Stimulated activated CD8-positive, alpha-beta memory T cell treated with anti-CD3 and anti-CD28 coated beads, Interleukin-7, amount 100 ng/mL, for 1 hour (primary cell): Measurements from ENCODE around the gene RASSF1.

Experiments
- DNase-seq, 2 donors: peaks; one replicate each; pipeline ENCODE4 v3.0.0-alpha.2; 2020; ENCODE audit warnings: low read depth in 2 of 2

Gene RASSF1, protein sequence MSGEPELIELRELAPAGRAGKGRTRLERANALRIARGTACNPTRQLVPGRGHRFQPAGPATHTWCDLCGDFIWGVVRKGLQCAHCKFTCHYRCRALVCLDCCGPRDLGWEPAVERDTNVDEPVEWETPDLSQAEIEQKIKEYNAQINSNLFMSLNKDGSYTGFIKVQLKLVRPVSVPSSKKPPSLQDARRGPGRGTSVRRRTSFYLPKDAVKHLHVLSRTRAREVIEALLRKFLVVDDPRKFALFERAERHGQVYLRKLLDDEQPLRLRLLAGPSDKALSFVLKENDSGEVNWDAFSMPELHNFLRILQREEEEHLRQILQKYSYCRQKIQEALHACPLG

DNA sequence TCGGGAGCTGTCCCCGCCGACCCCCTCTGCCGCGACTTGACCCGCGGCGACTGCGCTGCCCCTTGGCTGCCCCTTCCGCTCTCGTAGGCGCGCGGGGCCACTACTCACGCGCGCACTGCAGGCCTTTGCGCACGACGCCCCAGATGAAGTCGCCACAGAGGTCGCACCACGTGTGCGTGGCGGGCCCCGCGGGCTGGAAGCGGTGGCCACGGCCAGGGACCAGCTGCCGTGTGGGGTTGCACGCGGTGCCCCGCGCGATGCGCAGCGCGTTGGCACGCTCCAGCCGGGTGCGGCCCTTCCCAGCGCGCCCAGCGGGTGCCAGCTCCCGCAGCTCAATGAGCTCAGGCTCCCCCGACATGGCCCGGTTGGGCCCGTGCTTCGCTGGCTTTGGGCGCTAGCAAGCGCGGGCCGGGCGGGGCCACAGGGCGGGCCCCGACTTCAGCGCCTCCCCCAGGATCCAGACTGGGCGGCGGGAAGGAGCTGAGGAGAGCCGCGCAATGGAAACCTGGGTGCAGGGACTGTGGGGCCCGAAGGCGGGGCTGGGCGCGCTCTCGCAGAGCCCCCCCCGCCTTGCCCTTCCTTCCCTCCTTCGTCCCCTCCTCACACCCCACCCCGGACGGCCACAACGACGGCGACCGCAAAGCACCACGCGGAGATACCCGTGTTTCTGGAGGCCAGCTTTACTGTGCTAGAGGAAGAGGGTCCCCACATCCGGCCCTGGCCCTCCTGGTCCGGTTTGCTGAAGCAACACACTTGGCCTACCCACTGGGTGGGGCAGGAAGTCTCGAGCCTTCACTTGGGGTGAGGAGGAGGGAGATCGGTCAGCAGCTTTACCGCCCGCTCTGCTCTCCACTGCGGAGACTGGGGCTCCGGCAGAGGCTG lies at the start of gene RASSF1:
Gene RASSF1 (minus strand): TSS at position 389 of the 882 bp plus-strand sequence. CDS start 31 bp downstream, at position 358.
- peak in 1 of 2 donors; percentile 37 for DNase-seq

GRCh38 chr3:50389414-50389767 lies 48.8 kb upstream of the RASSF1 start:
- no peak for DNase-seq

- DNase-seq = no peak
These were observed 48.2 kb upstream of the RASSF1 start for GRCh38 chr3:50388720-50389413.

GRCh38 chr3:50388016-50388719 lies 47.5 kb upstream of the RASSF1 start:
- no peak for DNase-seq

- DNase-seq = no peak
These were observed 45.1 kb upstream of the RASSF1 start for GRCh38 chr3:50385754-50386153.

GRCh38 chr3:50383750-50384149 lies 43.1 kb upstream of the RASSF1 start:
- no peak for DNase-seq

DNA sequence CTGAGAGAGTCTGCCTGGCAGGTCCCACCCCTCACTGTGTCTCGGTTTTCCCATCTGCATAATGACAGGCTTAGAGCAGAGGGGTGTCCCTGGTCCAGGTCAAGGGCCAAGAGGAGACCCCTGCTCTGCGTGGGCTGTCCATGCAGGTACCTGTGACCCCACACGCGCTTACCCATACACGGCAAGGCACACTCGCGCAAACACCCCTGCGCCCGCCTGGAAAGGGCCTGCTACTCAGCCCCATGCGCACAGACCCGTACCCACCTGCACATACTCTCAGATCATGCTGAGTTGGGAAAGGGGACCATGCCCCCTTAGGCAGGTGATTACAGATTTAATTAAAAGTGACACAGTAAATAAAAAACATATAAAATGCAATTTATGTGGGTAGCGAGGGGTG lies 42.1 kb upstream of the RASSF1 start:
- DNase-seq = no peak

GRCh38 chr3:50381383-50381782 lies 40.7 kb upstream of the RASSF1 start:
- no peak for DNase-seq

- no peak for DNase-seq
These were observed 39.9 kb upstream of the RASSF1 start for GRCh38 chr3:50380405-50381085.

DNA sequence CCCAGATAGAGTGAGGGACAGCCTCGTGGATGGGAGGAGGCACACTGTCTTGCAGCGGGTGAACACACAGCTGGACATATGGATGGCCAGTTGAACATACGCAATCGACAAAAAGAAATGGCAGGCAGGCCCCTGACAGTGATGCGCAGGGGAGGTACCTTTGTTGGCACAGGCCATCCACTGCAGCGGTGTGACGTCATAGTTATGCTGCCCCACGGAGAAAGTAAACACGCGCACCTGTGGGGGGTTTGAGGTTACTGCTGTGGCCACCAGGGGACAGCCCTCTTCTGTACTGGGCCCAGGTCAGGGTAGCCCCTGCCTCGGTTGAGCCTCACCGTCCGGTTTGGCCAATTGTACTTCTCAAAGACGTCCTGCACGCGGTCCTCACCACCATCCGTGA lies 38.1 kb upstream of the RASSF1 start:
- DNase-seq = no peak

GRCh38 chr3:50378024-50378423 lies 37.4 kb upstream of the RASSF1 start:
- DNase-seq = no peak

GRCh38 chr3:50375258-50375931 lies 34.8 kb upstream of the RASSF1 start:
- DNase-seq = no peak

DNA sequence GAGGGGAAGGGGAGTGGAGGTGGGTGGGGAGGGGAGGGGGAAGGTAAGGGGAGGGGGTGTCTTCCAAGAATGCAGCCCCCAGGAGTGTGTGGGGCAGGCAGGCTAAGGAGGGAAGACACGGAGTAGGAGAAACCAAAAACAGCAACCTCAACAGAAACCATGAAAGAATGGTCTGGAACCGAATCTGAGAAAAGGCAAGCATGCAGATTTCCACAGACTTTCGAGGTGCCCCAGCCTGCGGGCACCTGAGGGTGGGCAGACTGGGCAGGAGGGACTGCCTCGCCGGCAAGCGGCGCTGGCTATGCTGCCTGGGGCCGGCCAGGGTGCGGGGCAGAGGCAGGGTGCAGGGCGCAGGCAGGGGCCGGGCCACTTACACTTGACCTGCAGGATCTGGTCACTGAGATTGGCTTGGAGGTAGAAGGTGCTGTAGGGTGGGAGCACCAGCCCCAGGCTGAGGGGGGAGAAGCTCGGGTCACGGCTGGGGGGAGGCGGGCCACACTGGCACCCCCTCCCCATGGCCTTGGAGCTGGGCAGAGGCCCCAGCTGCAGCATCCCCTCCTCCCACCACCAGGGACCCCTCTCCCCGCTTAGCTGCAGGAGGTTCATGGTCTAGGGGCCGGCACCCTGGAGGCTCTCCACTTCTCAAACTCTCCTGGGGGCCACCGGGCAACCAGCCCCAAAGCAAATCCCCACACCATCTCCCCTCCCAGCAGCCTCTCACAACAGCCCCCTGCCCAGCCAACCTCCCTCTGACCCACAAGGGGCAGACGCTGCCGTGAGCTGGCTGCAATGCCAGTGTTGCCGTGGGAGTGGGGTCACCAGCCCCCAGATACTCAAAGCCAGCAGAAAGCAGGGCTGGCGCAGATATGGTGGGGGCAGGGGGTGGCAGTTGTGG lies 34.0 kb upstream of the RASSF1 start:
- DNase-seq = no peak

DNA sequence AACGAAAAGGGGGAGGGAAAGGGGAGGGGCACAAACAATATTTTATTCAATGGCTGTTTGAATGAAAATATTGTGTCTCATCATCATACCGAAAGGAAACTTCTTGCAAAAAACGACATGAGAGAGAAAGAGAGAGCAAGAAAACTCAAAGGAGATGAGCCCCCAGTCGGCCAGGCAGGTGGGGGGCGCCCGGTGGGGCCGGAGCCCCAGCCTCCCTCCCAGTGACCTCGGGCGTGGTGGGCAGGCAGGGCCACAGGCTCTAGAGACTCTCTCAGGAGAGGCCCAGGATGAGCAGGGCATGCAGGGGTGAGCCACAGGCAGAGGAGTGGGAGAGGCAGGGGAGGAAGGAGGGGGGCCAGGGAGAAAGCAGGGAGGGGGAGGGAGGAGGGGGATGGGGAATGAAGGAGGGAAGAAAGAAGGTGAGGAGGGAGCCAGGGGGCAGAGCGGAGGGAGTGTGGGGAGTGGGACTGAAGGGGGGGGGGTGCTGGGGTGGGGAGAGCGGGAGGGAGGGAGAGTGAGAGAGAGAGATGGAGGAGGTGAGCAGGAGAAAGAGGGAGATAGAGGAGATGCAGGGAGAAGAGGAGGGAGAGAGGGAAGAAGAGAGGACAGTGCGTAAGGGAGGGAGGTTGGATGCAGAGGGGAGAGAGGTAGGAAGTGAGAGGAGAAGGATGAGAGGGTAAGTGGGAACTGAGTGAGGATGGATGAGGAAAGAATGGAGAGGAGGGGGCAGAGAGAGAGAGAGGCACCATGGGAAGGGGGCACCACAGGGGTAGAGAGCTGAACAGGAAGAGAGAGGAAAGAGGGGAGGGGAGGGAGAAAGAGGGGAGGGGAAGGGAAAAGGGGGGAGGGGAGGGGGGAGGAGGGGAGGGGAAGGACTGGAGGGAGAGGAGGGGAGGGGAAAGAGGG lies 32.8 kb upstream of the RASSF1 start:
- no peak for DNase-seq

- no peak for DNase-seq
These were observed 31.7 kb upstream of the RASSF1 start for GRCh38 chr3:50372349-50372748.

DNA sequence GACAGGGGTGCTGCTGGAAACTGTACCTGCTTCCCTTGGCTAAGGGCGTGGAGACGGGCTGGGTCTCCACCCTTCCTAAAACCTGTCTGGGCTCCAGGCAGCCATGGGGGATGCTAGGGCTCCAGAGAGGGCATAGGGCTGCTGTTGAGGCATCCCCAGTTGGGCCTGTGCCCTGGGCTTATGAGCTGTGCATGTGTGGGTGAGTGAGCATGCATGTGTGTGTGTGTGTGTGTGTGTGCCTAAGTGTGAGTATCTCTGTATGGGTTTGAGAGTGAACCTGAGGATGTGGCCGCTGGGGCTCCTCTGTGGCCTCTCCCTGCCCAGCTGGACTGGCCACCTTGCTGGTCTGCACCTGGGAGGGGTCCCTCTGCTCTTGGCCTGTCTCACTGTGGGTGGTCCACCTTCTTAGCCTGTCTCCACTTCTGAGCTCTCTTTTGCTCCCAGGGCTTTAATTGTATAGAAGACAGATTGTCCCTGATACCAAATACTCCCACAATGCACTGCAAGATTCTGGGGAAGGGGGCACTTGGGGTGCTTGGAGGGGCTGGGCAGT lies 30.6 kb upstream of the RASSF1 start:
- DNase-seq = no peak

DNA sequence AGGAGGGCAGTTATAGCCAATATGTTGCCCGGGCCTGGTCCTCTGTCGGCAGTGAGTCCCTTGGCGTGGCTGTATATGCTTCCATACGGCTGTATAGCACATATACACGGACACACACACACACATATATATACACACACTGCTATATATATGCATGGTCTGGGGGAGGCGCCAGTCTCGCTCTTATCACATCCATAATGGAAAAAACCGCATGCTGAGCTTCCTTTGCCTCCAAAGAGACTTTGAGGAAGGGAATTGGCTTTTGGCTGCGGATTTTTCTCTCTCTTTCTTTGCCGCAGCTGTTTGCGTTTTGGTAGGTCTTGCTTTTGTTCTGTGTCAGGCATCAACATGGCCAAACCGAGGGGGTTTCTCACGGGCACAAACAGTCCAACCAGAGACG lies 30.0 kb upstream of the RASSF1 start:
- no peak for DNase-seq

GRCh38 chr3:50369012-50369670 lies 28.5 kb upstream of the RASSF1 start:
- no peak for DNase-seq
